GM13976 (cell line): ENCODE measurements around the gene HTT-AS.

Experiments used
- DNase-seq: peaks from one replicate; pipeline ENCODE4 v3.0.0; 2012; ENCODE audit warnings: low spot score
- CTCF ChIP-seq: IDR thresholded peaks from 2 replicates; pipeline ENCODE4 v1.5.1; 2012; ENCODE audit warnings: borderline replicate concordance, mild to moderate bottlenecking; ENCODE audit not compliant: insufficient read depth; ENCODE audit errors: extremely low read depth, missing control alignments, control extremely low read depth
- in situ Hi-C: fragments of 300-500 bp; cut with MboI; formaldehyde crosslinking; loops from one replicate; pipeline ENCODE4 v1.12.0; 2022; ENCODE audit warnings: low sequenced_read_pairs, mixed read lengths, inconsistent platforms; ENCODE audit not compliant: unreplicated experiment

Gene HTT-AS

GRCh38 chr4:3074078-3074845 lies at the start of gene HTT-AS, which contains the start of gene HTT:
Gene HTT-AS, minus strand, starts transcription at chr4:3074538.
Gene HTT, plus strand, starts transcription at chr4:3074681. Its CDS starts 145 bp downstream, at chr4:3074826.
- TF ChIP-seq CTCF, result no peak

DNA sequence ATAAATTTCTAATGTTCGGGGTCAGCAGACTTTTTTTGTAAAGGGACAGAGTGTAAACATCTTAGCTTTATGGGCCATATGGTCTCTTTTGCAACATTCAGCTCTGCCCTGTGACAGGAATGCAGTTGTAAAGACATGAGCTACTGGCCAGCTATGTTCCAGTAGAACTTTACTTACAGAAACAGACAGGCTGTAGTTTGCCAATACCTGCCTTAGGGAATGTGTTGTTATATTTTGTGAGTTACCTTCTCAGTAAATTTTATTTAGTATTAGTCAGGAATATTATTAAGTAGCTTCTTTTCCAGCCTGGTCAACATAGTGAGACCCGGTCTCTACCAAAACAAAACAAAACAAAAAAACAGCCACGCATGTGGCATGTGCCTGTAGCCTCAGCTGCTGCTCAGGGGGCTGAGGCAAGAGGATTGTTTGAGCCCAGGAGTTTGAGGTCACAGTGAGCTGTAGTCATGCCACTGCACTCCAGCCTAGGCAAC lies 48.9 kb upstream of the HTT-AS start:
- no peak for TF ChIP-seq CTCF
- DNase-seq, result no peak
- in situ Hi-C loops, result no loop called here

More at GRCh38 chr4:3074078-3074845, at the start of gene HTT-AS, which contains the start of gene HTT:
- DNase-seq, result peak; percentile 98
- in situ Hi-C loops, result no loop called here

GRCh38 chr4:3122081-3122563 lies 47.8 kb upstream of the HTT-AS start:
- DNase-seq, result no peak
- TF ChIP-seq CTCF, result no peak
- in situ Hi-C loops, result no loop called here

DNA sequence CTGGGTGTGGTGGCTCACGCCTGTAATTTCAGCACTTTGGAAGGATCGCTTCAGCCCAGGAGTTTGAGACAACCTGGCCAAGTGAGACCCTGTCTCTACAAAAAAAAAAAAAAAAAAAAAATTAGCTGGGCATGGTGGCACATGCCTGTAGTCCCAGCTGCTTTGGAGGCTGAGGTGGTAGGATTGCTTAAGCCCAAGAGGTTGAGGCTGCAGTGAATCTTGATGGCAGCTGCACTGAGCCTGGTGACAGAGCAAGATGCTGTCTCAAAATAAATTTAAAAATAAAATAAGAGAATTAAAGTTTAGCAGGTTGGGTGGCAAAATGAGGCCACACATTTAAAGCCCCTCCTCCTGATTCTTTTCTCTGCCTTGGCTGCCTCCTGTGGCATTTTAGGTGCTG lies 47.3 kb upstream of the HTT-AS start:
- in situ Hi-C loops, result no loop called here
- no peak for DNase-seq
- no peak for TF ChIP-seq CTCF

DNA sequence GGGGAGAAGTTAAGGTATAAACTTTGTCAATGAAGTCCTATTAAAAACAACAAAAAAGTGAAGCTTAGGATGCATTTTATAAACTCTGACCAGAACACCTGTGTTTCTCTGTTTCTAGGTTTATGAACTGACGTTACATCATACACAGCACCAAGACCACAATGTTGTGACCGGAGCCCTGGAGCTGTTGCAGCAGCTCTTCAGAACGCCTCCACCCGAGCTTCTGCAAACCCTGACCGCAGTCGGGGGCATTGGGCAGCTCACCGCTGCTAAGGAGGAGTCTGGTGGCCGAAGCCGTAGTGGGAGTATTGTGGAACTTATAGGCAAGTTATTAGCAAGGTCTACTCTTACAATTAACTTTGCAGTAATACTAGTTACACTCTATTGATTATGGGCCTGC lies 46.8 kb upstream of the HTT-AS start:
- DNase-seq, result no peak
- in situ Hi-C loops, result no loop called here
- TF ChIP-seq CTCF, result no peak

DNA sequence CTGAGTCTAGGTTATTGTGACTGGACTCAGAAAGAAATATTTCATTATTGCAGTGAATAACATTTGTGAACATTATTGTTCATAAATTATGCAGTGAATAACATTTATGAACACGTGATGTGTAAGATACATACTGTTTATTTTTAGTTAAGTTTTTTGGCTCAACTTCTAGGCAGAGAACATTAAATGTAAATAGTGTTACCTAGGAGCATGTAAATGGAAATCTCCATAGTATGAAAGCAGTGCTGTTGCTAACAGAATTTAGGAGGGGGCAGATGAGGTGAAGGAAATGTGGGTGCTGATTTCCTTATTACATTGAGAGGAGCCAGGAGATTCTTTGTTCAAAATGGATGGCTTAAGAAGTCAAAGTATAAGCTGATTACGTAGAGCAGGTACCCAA lies 45.1 kb upstream of the HTT-AS start:
- no peak for DNase-seq
- no peak for TF ChIP-seq CTCF
- in situ Hi-C loops, result no loop called here
